HG03196 (cell line): ENCODE data around the gene PRKCSH.

ENCODE experiments used
- ATAC-seq: cut with Tn5 transposase; IDR thresholded peaks from one replicate; pipeline ENCODE4 v1.9.1; 2021; ENCODE audit not compliant: unreplicated experiment

Gene PRKCSH

DNA sequence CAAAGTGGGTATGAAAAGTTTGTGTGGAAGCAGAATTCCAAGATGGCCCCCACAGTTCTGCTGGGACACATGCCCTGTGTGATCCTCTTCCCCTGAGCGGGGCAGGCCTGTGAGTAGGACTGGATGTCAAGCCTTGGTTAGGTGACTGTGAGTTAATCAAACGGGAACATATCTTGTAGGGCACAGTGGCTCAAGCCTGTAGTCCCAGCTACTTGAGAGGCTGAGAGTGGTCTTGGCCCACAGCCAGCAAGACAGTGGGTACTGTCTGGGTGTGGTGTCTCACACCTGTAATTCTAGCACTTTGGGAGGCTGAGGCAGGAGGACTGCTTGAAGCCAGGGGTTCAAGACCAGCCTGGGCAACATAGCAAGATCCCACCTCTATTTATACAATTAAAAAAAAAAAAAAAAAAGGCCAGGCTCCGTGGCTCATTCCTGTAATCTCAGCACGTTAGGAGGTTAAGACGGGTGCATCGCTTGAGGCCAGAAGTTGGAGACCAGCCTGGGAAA lies 63.8 kb downstream of the PRKCSH start:
- no peak for ATAC-seq

DNA sequence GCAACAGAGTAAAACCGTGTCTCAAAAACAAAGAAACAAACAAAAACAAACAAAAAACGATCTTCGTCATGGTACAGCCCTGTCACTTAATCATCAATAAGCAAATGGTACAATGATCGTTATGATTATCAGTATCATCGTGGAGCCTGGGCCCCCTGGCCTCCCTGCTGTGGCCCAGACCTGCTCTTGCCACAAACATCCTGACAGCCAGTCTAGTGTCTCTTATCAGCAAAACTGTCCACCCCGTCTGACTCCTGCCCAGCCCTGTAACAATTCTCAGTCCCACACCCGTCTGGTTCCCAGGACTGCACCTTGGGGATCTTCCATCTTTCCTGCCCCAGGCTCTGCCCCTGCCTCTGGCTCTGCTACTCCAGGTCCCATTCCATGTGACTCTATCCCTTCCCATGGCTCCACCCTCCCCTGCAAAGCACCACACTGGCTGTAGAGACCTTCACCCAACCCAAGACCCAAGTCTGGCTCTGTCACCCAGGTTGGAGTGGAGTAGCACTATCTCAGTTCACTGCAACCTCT lies 64.5 kb downstream of the PRKCSH start:
- ATAC-seq, result no peak
